ENCODE data around the gene FAM50A.

DNA sequence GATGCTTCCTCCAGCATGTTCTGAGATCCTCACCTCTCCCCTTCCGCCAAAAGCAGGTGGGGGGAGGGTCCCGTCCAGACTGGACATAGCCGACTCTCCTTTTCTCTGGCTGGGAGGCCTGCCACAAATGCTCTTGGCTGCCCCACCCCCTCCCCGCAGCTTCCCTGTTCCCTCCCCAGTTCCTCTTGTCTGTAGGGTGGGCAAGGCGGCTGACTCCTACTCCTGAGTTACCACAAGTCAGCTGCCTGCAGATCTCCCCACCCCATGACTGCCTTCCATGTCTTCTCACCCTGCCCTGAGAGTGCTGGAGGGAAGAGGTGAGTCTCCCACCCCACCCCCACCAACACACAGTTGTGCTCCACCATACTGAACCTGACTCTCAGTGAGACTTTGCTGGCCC, 12.6 kb upstream of the FAM50A start:
- TF ChIP-seq POLR2AphosphoS5 (IDR thresholded peaks at IDR 0.05; ENCODE audit: low read depth, low read length) (no peak), EP300 (IDR thresholded peaks at IDR 0.05; ENCODE audit: borderline replicate concordance in 1 of 2, low read depth in 1 of 2, low read length in 1 of 2) (no peak)
- TF ChIP-seq, protein P1, sequence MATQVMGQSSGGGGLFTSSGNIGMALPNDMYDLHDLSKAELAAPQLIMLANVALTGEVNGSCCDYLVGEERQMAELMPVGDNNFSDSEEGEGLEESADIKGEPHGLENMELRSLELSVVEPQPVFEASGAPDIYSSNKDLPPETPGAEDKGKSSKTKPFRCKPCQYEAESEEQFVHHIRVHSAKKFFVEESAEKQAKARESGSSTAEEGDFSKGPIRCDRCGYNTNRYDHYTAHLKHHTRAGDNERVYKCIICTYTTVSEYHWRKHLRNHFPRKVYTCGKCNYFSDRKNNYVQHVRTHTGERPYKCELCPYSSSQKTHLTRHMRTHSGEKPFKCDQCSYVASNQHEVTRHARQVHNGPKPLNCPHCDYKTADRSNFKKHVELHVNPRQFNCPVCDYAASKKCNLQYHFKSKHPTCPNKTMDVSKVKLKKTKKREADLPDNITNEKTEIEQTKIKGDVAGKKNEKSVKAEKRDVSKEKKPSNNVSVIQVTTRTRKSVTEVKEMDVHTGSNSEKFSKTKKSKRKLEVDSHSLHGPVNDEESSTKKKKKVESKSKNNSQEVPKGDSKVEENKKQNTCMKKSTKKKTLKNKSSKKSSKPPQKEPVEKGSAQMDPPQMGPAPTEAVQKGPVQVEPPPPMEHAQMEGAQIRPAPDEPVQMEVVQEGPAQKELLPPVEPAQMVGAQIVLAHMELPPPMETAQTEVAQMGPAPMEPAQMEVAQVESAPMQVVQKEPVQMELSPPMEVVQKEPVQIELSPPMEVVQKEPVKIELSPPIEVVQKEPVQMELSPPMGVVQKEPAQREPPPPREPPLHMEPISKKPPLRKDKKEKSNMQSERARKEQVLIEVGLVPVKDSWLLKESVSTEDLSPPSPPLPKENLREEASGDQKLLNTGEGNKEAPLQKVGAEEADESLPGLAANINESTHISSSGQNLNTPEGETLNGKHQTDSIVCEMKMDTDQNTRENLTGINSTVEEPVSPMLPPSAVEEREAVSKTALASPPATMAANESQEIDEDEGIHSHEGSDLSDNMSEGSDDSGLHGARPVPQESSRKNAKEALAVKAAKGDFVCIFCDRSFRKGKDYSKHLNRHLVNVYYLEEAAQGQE (IDR thresholded peaks at IDR 0.05; ENCODE audit: low read depth, low read length), result no peak
- TF ChIP-seq, protein P2, sequence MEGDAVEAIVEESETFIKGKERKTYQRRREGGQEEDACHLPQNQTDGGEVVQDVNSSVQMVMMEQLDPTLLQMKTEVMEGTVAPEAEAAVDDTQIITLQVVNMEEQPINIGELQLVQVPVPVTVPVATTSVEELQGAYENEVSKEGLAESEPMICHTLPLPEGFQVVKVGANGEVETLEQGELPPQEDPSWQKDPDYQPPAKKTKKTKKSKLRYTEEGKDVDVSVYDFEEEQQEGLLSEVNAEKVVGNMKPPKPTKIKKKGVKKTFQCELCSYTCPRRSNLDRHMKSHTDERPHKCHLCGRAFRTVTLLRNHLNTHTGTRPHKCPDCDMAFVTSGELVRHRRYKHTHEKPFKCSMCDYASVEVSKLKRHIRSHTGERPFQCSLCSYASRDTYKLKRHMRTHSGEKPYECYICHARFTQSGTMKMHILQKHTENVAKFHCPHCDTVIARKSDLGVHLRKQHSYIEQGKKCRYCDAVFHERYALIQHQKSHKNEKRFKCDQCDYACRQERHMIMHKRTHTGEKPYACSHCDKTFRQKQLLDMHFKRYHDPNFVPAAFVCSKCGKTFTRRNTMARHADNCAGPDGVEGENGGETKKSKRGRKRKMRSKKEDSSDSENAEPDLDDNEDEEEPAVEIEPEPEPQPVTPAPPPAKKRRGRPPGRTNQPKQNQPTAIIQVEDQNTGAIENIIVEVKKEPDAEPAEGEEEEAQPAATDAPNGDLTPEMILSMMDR (IDR thresholded peaks at IDR 0.05), result no peak
